Tibial nerve (tissue), 4 donors: ENCODE measurements around the gene TKT. TPM values are rescaled to one million over a fixed set of nuclear protein-coding genes. Genes with fewer than 3 reads are reported as not detected.

Source experiments
- DNase-seq, 2 donors: peaks; one replicate each; pipeline ENCODE4 v3.0.0-alpha.2; 2019; ENCODE audit warnings: low spot score in 2 of 2
- H3K27ac ChIP-seq, 4 donors: fragments of 200-600 bp; sonication (generic) in 3 of 4; one replicate each; pipeline ENCODE4 v1.5.1; 2017 to 2019; ENCODE audit warnings: mild to moderate bottlenecking in 1 of 4
- H3K27me3 ChIP-seq, 2 donors: fragments of 200-600 bp; sonication (generic) in 1 of 2; one replicate each; pipeline versions ENCODE4 v1.5.1 to v1.6.0; 2017 to 2019
- H3K36me3 ChIP-seq, 3 donors: fragments of 200-600 bp; sonication (generic); one replicate each; pipeline ENCODE4 v1.5.1; 2018 to 2019
- H3K4me1 ChIP-seq, 4 donors: fragments of 200-600 bp; sonication (generic) in 3 of 4; one replicate each; pipeline ENCODE4 v1.5.1; 2017 to 2019
- H3K4me3 ChIP-seq, 4 donors: fragments of 200-600 bp; sonication (generic) in 3 of 4; one replicate each; pipeline ENCODE4 v1.5.1; 2017 to 2019; ENCODE audit warnings: mild to moderate bottlenecking in 1 of 4, moderate library complexity in 1 of 4
- H3K9me3 ChIP-seq, 4 donors: fragments of 200-600 bp; sonication (generic) in 3 of 4; one replicate each; pipeline ENCODE4 v1.5.1; 2017 to 2019
- CTCF ChIP-seq, 5 experiments: fragments of 200-600 bp in 3 of 5; fragments of 450-650 bp in 2 of 5; sonication (generic) in 3 of 5; IDR thresholded peaks; one replicate each; pipeline ENCODE4 v1.5.1; 2016 to 2019; ENCODE audit warnings: antibody characterized with exemption in 5 of 5, mild to moderate bottlenecking in 3 of 5, moderate library complexity in 2 of 5
- EP300 ChIP-seq, 2 donors: sonication (generic); formaldehyde crosslinking; IDR thresholded peaks; one replicate each; pipeline ENCODE4 v1.6.1; 2017; ENCODE audit warnings: antibody characterized with exemption in 2 of 2, mild to moderate bottlenecking in 1 of 2
- POLR2A ChIP-seq, 2 donors: fragments of 450-650 bp; IDR thresholded peaks; one replicate each; pipeline ENCODE4 v1.6.1; 2017; ENCODE audit warnings: antibody characterized with exemption in 2 of 2, mild to moderate bottlenecking in 2 of 2, moderate library complexity in 2 of 2
- WGBS, 2 donors: methylation state at CpG; one replicate each; pipeline ENCODE4 v1.1.5; 2018; 5-methylcytosine and 5-hydroxymethylcytosine counted together
- total RNA-seq, 4 donors: library from RNA; depleted of rRNA; stranded (reverse); fragments of >200 nt; gene quantifications; one replicate each; pipeline ENCODE4 v1.1.0, GENCODE V29; 2016

The TKT gene
- total RNA-seq, 4 donors from 2014 or later: 156 to 224 (median 208) TPM

GRCh38 chr3:53282581-53282980 is 26.8 kb upstream of the TKT start:
- 83 to 90% methylated on average over 8 of the region's 8 CpGs for WGBS, 2 donors

GRCh38 chr3:53278667-53279066 is 22.8 kb upstream of the TKT start:
- WGBS, 2 donors: 67 to 77% methylated on average over 4 of the region's 4 CpGs
- H3K4me1 ChIP-seq: no peaks in the 10 kb centered on the region
- no peaks in the 10 kb centered on the region for H3K27me3 ChIP-seq
- H3K4me3 ChIP-seq: no peak overlapping the region
- TF ChIP-seq POLR2A (IDR thresholded peaks at IDR 0.05): no peak
- no peak for TF ChIP-seq CTCF (IDR thresholded peaks at IDR 0.05)
- no peak for TF ChIP-seq EP300 (IDR thresholded peaks at IDR 0.05)
- H3K9me3 ChIP-seq: no peaks in the 10 kb centered on the region
- H3K27ac ChIP-seq: no peak overlapping the region
- no peak for DNase-seq
- H3K36me3 ChIP-seq: no peaks in the 10 kb centered on the region

More at GRCh38 chr3:53282581-53282980, 26.8 kb upstream of the TKT start:
- TF ChIP-seq CTCF (IDR thresholded peaks at IDR 0.05): no peak
- TF ChIP-seq EP300 (IDR thresholded peaks at IDR 0.05): no peak
- no peak for TF ChIP-seq POLR2A (IDR thresholded peaks at IDR 0.05)
- no peaks in the 10 kb centered on the region for H3K9me3 ChIP-seq
- H3K4me1 ChIP-seq: peaks cover 0 to 30% (median 9%) of the 10 kb centered on the region in 4 donors
- H3K36me3 ChIP-seq: peaks cover 0 to 15% (median 0%) of the 10 kb centered on the region in 3 donors
- no peak overlapping the region for H3K4me3 ChIP-seq
- no peaks in the 10 kb centered on the region for H3K27me3 ChIP-seq
- no peak for DNase-seq
- peak overlapping the region in 1 of 4 donors; percentile 18 for H3K27ac ChIP-seq

GRCh38 chr3:53274938-53275605 is 19.2 kb upstream of the TKT start:
- 63 to 67% methylated on average over 5 of the region's 5 CpGs for WGBS, 2 donors
- no peak for DNase-seq
- TF ChIP-seq CTCF (IDR thresholded peaks at IDR 0.05) (no peak), EP300 (IDR thresholded peaks at IDR 0.05) (no peak), POLR2A (IDR thresholded peaks at IDR 0.05) (no peak)

GRCh38 chr3:53273146-53273670 is 17.4 kb upstream of the TKT start:
- 78 to 84% methylated on average over 6 to 10 of the region's 10 CpGs for WGBS, 2 donors
- Histone ChIP-seq H3K9me3 (no peaks in the 10 kb centered on the region), H3K4me1 (peaks cover 0 to 20% (median 13%) of the 10 kb centered on the region in 4 donors), H3K27ac (no peak overlapping the region), H3K36me3 (no peaks in the 10 kb centered on the region), H3K27me3 (no peaks in the 10 kb centered on the region), H3K4me3 (no peak overlapping the region)
- DNase-seq: no peak
- TF ChIP-seq EP300 (IDR thresholded peaks at IDR 0.05) (no peak), CTCF (IDR thresholded peaks at IDR 0.05) (no peak), POLR2A (IDR thresholded peaks at IDR 0.05) (no peak)

More at GRCh38 chr3:53274938-53275605, 19.2 kb upstream of the TKT start:
- Histone ChIP-seq H3K27ac (no peak overlapping the region), H3K4me1 (peaks cover 0 to 9% (median 8%) of the 10 kb centered on the region in 4 donors), H3K27me3 (no peaks in the 10 kb centered on the region), H3K36me3 (no peaks in the 10 kb centered on the region), H3K4me3 (no peak overlapping the region), H3K9me3 (no peaks in the 10 kb centered on the region)
